GM19372 (cell line): ENCODE data around the gene ENTPD7.
A peak's percentile ranks its signal among the peaks of the same experiment; 100 is the strongest.

Experiments used
- ATAC-seq: cut with Tn5 transposase; IDR thresholded peaks from one replicate; pipeline ENCODE4 v1.9.1; 2021; ENCODE audit warnings: mild to moderate bottlenecking, low read depth, moderate library complexity; ENCODE audit not compliant: unreplicated experiment

The ENTPD7 gene

DNA sequence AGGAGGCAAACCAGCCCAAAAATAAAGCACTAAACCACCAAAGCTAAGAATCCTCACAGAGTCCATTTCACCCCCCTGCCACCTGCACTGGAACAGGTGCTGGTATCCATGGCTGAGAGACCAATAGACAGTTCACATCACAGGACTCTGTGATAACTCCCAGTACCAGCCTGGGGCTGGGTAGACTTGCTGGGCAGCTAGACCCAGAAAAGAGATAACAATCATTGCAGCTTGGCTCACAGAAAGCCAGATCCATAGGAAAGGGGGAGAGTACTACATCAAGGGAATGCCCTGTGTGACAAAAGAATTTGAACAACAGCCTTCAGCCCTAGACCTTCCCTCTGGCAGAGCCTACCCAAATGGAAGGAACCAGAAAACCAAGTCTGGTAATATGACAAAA, 25.5 kb upstream of the ENTPD7 start:
- ATAC-seq: no peak

DNA sequence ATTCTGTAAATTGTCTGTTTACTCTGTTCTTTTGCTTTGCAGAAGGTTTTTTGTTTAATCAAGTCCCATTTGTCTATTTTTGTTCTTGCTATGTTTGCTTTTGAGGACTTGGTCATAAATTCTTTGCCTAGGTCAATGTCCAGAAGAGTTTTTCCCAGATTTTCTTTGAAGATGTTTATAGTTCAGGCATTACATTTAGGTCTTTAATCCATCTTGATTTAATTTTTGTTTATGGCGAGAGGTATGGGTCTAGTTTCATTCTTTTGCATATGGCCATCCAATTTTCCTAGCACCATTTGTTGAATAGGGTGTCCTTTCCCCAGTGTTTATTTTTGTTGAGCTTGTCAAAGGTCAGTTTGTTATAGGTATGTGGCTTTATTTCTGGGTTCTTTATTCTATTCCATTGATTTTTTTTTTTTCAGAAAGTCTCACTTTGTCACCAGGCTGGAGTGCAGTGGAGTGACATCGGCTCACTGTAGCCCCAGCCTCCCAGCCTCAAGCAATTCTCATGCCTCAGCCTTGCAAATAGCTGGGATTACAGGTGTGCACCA, 11.6 kb upstream of the ENTPD7 start:
- ATAC-seq: no peak

DNA sequence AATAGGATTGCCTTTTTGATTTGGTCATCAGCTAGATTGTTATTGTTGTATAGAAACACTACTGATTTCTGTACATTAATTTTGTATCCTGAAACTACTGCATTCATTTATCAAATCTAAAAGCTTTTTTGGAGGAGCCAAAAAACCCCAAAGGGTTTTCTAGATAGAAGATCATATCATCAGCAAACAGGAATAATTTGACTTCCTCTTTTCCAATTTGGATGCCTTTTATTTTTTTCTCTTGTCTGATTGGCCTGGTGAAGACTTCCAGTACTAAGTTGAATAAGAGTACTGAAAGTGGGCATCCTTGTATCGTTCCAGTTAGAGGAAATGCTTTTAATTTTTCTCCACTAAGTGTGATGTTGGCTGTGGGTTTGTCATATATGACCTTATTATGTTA, 10.6 kb upstream of the ENTPD7 start:
- ATAC-seq: no peak

DNA sequence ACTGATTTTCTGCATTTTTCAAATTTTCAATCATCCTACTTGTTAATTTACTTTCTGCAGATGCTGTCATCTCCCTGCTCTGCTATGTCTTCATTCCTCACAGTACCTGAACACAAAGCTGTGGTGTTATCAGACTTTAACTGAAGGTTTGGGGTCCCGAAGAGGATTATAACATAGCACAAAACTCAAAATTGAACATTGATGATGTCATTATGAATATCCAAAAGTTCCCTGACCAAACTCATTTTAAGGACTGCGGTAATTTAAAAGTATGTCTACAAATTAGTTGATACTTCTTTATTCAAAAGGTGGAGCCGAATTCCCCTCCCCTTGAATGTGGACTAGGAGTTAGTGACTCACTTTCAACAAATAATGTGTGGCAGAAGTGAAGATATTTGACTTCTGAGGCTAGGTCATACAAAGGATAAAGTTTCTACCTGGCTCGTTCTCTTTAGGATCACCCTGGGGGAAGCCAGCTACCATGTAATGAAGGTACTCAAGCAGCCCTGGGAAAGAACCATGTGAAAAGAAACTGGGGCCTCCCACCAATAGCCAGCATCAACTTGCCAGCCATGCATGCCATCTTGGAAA, 6.4 kb upstream of the ENTPD7 start:
- ATAC-seq: no peak

DNA sequence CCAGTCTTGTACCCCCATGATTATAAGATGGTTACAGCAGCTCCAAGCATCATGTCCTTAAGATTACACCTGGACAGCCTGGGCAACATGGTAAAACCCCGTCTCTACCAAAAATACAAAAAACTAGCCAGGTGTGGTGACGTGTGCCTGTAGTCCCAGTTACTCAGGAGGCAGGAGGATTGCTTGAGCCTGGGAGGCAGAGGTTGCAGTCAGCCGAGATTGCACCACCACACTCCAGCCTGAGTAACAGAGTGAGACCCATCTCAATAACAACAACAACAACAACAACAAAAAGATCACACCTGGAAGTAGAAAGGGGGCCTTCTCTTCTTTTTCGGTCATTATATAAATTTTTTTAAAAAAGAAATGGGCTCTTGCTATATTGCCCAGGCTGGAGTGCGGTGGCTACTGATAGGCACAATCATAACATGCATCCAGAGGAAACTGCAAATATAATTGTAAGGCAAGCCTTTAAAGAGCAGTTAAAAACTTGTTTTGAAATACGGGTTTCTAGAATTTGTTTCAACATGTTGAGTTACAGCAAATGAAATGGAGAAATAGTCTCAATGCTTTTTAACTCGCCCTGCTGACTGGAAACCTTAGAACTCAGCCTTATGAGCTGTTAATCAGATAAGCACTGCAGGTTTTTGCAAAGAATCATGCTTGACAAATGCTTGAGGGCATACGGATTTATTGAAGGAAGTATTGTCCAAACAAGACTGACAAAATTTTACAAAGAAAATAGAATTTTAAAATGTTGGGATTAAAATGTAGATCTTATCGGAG, 4.7 kb upstream of the ENTPD7 start:
- ATAC-seq: no peak

DNA sequence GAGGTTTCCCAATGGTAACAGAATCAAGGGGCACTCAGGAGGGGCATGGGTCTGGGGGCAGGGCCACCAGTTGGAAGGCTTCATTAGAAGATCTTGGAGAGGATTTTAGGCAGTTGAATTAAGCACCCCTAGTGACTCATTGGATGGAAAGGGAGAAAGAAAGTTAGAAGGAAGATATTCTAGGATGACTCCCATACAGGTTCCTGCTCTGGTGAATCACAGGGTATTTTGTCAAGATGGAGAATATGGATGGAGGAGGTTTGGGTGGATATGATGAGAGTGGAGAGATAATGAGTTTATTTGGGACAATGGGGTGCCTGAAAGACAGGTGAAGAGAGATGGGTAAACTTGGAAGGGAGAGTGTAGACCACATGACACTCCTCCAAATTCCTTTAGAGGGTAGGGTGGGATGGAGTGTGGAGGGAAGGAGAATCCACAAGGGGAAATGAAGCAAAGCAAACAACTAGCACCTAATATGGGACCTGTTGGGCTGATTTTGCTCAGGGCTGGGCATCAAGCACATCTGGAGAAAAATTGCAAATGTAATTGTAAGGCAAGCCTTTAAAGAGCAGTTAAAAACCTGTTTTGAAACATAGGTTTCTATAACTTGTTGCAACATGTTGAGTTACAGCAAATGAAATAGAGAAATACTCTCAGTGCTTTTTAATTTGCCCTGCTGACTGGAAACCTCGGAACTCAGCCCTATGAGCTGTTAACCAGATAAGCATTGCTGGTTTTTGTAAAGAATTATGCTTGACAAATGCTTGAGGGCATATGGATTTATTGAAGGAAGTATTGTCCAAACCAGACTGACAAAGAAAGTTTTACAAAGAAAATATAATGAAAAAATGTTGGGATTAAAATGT, 2.9 kb upstream of the ENTPD7 start:
- no peak for ATAC-seq

DNA sequence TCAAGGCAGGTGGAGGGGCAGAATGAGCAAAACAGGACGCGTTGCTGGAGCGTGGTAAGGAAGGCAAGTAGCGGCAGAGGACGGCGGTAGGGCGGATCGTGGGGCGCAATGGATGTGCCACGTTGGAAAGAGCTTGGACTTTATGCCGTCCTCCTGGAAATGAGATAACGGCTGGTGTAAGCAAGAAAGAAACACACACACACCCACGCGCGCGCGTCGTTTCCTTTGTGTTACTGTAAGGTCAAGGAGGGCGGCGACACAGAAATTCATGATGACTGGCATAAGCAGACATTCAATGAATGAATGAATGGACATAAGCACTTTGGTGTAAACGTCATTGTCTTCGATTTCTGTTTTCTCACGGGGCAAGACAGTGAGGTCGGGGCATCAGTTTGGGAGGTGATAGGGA, 683 bp upstream of the ENTPD7 start:
- peak; percentile 6 for ATAC-seq

DNA sequence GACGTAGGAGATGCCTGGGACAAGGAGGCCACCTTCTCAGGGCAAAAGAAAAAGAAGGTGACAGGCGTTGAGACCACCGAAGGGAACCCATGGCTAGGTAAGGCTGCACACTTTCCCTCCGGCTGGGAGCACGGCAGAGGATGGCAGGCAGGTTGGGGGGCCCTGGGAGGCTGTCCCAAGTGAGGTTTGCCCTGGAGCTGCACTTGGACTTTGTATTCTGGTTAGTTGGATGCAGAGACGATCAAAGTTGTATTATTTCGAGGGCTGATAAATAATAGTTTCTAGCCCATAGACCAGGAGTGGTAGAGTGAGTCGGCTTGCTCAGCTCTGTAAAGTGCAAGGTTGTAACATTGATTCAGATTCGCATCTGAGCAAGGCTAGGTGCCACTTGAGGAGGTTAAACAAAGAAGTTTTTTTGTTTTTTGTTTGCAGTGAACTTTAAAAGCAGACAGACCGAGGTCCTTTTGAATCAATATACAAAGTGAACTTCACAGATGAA, 608 bp downstream of the ENTPD7 start:
- ATAC-seq: no peak

DNA sequence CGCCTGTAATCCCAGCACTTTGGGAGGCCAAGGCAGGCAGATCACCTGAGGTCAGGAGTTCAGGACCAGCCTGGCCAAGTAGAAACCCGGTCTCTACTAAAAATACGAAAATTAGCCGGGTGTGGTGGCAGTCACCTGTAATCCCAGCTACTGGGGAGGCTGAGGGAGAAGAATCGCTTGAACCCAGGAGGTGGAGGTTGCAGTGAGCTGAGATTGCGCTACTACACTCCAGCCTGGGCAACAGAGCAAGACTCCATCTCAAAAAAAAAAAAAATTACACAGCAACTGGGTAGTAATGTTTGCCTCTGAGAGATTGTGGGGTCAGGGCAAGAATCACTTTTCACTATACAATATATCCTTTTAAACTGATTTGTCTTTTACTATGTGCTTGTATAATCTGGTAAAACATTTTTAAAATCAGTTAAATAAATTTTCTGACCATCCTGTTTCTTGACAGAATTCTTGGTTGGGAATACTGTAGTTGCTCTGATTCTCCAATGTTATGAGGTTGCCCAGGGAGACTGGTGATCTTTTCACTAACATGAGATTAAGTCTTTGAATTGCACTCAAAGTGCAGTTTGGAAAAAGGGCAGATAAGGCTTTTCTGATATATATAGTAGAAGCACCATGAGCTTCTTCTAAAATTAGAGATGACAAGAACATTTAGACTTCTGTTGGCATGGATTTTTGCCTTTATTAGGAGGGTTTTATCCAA, 1.5 kb downstream of the ENTPD7 start:
- no peak for ATAC-seq

DNA sequence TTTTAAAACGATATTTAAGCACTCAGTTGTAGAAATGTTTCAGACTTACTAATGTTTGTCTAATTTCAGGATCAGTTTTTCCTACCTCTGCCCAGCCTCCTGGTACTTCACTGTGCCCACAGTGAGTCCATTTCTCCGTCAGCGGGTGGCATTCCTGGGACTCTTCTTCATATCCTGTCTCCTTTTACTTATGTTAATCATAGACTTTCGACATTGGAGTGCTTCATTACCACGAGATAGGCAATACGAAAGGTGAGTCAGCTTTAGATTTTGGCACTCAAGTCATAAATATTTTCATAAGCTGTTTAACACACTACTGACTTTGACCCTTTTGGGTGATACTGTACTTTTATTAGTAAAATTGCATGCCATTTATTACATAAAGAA, 2.1 kb downstream of the ENTPD7 start:
- ATAC-seq: no peak

DNA sequence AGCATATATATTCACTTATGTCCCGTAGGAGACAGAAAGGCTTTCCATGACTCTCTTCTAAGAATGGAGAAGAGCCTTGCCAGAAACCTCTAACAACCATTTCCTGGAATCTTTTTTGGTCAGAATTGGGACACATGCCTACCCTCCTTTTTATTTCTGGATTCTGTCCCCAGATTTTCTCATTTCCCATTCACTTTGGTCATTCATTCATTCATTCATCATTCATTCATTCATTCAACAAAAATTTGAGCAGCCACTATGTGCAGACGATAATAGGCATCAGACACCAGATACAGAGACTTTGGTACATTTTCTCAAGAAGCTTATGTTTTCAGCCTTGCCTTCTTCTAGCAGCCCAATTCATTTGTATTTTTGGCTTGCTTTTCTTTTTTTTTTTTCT, 6.0 kb downstream of the ENTPD7 start:
- ATAC-seq: no peak

DNA sequence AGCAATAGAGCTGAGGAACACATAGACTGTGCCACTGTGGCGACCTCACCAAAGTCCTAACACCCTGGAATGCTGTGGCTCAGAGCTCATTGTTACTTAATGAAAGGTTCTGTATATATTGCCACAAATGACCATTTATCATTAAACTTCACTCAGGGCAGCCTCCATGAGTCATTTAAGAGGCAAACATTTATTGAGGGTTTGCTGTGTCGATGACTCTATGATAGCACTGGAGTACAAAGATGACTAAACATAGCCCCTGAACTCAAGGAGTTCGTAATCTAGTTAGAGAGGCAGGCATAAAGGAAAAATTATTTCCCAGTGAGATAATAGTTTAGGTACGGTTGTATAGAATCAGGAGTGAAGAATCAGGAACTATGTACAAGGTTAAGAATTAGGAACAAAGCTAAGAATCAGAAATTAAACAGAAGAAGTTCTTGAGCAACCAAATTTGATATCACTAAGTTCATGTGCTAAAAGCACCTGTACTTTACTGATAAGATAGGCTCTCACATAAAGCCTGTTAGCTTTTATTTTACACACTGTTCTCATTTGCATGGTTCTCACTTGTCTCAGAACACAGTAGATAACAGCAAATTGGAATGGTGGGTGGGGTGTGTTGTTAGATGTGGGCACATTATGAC, 7.9 kb downstream of the ENTPD7 start:
- no peak for ATAC-seq

DNA sequence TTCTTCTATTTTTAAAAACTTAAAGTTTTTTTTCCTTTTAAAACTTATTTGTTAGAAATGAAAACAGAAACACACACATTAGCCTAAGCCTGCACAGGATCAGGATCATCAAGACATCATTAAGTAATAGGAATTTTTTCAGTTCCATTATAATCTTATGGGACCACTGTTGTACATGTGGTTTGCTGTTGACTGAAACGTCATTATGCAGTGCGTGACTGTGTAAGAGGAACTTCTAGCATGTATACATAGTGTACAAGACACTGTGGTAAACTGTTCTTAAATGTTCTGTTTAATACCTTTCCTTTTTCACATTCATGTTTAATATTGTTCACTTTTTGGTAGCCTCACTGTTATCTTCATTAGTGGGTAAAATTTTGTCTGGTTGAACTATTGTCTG, 12.1 kb downstream of the ENTPD7 start:
- ATAC-seq: no peak

DNA sequence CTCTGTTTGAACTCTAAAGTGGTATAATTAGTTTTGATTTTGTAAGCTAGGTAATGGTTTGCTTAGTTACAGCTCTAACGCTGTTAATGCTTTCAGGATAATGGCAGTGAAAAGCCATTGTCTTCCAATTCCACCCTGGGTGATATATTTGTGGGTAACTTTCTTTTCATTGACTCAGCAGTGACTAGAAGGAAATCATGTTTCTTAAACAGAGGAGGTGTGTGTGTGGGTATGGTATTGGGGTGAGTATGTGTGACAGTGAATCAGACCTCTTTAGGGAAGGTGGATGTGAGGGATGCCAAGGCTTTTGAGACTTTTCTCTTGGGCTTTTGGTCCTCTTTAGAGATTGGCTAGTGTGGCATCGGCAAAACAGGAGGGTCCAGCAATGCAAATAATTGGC, 13.6 kb downstream of the ENTPD7 start:
- ATAC-seq: no peak

DNA sequence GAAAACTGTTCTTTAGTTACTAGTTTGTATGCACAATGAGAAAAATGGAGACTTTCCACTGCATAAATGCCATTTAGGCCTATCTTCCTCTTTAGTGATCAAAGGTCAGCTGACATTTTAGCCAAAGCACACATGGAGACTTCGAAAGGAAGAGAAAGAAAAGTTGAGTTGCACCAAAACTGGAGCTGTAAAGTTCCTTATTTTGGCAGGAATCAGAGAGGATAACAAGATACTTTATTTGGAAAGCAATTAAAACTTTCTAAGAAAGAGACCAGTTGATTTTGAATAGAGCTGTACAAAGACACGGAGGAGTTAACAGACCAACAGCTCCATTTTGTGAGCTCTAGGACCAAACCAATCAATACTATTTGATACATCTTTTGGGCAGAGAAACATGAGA, 14.2 kb downstream of the ENTPD7 start:
- no peak for ATAC-seq

DNA sequence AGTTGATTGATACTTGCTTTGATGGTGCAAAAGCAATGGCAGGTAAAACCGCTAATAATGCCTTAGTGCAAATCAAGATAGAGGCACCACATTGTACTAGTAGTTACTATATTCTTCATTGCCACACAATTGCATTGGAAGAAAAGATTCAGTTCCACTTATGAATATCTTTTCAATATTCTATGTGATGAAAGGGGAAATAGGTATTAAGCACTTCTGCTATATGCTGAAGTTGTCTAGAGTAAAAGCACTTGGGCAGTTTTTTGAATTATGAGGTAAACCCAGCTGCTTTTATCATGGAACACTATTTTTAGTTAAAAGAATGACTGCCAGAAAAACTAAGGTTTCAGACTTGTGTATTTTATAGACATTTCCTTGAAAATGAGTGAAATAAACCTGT, 15.5 kb downstream of the ENTPD7 start:
- ATAC-seq: no peak

DNA sequence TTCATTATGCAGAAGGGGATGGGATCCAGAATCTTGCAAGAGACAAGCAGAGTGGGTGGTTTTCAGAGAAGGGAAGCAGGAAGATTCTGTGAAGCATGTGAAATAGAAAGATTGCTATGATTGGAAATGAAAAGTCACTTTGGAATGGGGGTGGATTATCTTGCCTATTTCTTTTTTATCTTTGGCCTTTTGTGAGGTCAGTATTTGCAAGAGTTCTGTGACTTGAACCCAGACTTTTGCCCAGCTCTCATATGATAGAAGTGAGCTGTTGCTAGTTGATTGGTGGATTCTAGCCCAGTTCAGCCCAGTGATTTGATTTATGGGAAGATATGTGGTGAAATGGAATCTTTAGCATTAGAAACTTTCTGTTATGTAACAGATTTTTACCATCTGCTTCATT, 17.1 kb downstream of the ENTPD7 start:
- ATAC-seq: no peak

DNA sequence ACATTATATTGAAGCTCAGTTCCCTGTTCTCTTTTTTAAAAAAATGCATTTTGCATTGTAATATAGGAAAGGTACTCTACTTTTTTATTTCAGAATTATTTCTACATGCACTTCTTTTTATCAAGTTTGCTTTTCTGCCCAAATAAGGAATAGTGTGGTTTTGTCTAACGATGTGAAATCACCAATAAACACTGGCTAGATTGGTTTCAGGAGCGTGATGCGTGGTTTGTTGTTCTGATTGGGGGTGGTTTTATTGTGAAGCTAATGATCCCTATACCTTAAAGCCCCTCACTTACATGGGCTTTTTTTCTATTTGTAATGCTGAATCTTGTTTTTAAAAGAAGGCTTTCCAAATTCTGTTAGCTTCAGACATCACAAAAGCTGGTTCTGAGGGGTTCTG, 17.6 kb downstream of the ENTPD7 start:
- no peak for ATAC-seq

DNA sequence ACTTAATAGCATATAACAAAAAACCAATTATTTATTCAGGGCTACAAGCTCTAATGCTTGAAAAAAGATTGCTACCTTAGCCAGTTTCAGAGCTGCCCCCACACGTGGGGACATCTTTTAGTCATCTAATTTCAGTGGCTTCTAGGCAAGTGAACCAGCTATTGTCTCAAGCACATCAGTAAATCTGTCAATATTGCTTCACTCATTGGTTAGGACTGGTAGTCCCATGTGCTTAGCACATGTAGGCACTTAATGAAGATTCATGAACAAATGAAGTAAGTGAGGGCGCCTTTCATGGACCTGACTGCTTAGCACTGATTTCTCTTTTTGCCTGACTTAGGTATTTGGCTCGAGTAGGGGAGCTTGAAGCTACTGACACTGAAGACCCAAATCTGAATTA, 19.6 kb downstream of the ENTPD7 start:
- ATAC-seq: no peak

DNA sequence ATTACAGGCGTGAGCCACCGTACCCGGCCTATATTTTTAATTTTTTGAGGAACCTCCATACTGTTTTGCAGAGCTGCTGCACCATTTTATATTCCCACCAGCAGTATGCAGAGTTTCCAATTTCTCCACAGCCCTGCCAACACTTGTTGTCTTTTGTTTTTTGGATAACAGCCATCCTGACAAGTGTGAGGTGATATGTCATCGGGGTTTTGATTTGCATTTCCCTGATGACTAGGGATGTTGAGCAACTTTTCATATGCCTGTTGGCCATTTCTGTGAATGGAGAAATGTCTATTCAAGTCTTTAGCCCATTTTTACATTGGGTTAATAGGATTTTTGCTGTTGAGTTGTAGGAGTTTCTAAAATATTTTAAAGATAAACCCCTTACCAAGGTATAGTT, 22.2 kb downstream of the ENTPD7 start:
- no peak for ATAC-seq
